Measurements from ENCODE around the gene GDI1.

- no peak for TF ChIP-seq EZH2 (IDR thresholded peaks at IDR 0.05)
- no peak for TF ChIP-seq POLR2AphosphoS5 (IDR thresholded peaks at IDR 0.05; ENCODE audit: borderline replicate concordance, low read depth, low read length)
- TF ChIP-seq FOXP2 (optimal IDR thresholded peaks at IDR 0.05; ENCODE audit: control extremely low read depth, extremely low read length, insufficient read depth) = no peak
Measured at GRCh38 chrX:154408659-154409221, 28.2 kb upstream of the GDI1 start.

Measured in SK-N-MC (cell line).